ENCODE results near the gene CYP24A1. TPM values are rescaled to one million over a fixed set of nuclear protein-coding genes. Genes with fewer than 3 reads are reported as not detected.

The CYP24A1 gene
- total RNA-seq, 1 donor from 2014 or later, result 0.73 TPM

- Mint-ChIP-seq H3K27me3 (ENCODE audit: low read depth, unreplicated experiment) (peaks cover under 1% of the 10 kb centered on the region), H3K36me3 (ENCODE audit: low read depth, unreplicated experiment) (no peaks in the 10 kb centered on the region), H3K9me3 (ENCODE audit: unreplicated experiment) (peaks cover 2% of the 10 kb centered on the region), H3K4me3 (ENCODE audit: unreplicated experiment) (no peak overlapping the region), H3K27ac (ENCODE audit: unreplicated experiment) (no peak overlapping the region), H3K4me1 (ENCODE audit: low read depth, unreplicated experiment) (peaks cover 11% of the 10 kb centered on the region)
- H3K27ac ChIP-seq (ENCODE audit: low read depth, low read length), result no peak overlapping the region
- H3K4me1 ChIP-seq (ENCODE audit: insufficient read depth, low read length), result no peaks in the 10 kb centered on the region
- H3K27me3 ChIP-seq (ENCODE audit: insufficient read depth, low read length), result no peaks in the 10 kb centered on the region
- FAIRE-seq (no peak), DNase-seq (ENCODE audit: low read depth) (no peak)
- H3K4me3 ChIP-seq (ENCODE audit: insufficient read depth, low read depth, low read length), result no peak overlapping the region
- H3K9ac ChIP-seq (ENCODE audit: low read length), result no peak overlapping the region
- no peaks in the 10 kb centered on the region for H4K20me1 ChIP-seq (ENCODE audit: insufficient read depth, low read length)
- H3K9me3 ChIP-seq (ENCODE audit: insufficient read depth, low read depth, low read length), result no peaks in the 10 kb centered on the region
- no peaks in the 10 kb centered on the region for H3K36me3 ChIP-seq (ENCODE audit: insufficient read depth, low read length)
- peak; percentile 36 for TF ChIP-seq CTCF (IDR thresholded peaks at IDR 0.05; ENCODE audit: insufficient read depth, low read depth, low read length)
- TF ChIP-seq EZH2 (IDR thresholded peaks at IDR 0.05; ENCODE audit: insufficient read depth, low read length), result no peak
- H3K4me2 ChIP-seq (ENCODE audit: low read length), result no peak overlapping the region
- H3K79me2 ChIP-seq (ENCODE audit: insufficient read depth, low read length), result no peaks in the 10 kb centered on the region
- H2AFZ ChIP-seq (ENCODE audit: low read depth, low read length), result no peak overlapping the region
Measured at GRCh38 chr20:54197621-54198604, 24.1 kb upstream of the CYP24A1 start.

GRCh38 chr20:54195483-54196472 is 22.0 kb upstream of the CYP24A1 start:
- Histone ChIP-seq H3K79me2 (ENCODE audit: insufficient read depth, low read length) (no peaks in the 10 kb centered on the region), H3K27me3 (ENCODE audit: insufficient read depth, low read length) (no peaks in the 10 kb centered on the region), H2AFZ (ENCODE audit: low read depth, low read length) (no peak overlapping the region), H3K4me3 (ENCODE audit: insufficient read depth, low read depth, low read length) (no peak overlapping the region), H3K27ac (ENCODE audit: low read depth, low read length) (no peak overlapping the region), H3K9ac (ENCODE audit: low read length) (no peak overlapping the region), H4K20me1 (ENCODE audit: insufficient read depth, low read length) (no peaks in the 10 kb centered on the region), H3K36me3 (ENCODE audit: insufficient read depth, low read length) (no peaks in the 10 kb centered on the region), H3K4me2 (ENCODE audit: low read length) (no peak overlapping the region), H3K9me3 (ENCODE audit: insufficient read depth, low read depth, low read length) (no peaks in the 10 kb centered on the region), H3K4me1 (ENCODE audit: insufficient read depth, low read length) (no peaks in the 10 kb centered on the region)
- DNase-seq (ENCODE audit: low read depth), result no peak
- TF ChIP-seq EZH2 (IDR thresholded peaks at IDR 0.05; ENCODE audit: insufficient read depth, low read length), result no peak
- no peak for TF ChIP-seq CTCF (IDR thresholded peaks at IDR 0.05; ENCODE audit: insufficient read depth, low read depth, low read length)
- Mint-ChIP-seq H3K9me3 (ENCODE audit: unreplicated experiment) (no peaks in the 10 kb centered on the region), H3K27ac (ENCODE audit: unreplicated experiment) (no peak overlapping the region), H3K36me3 (ENCODE audit: low read depth, unreplicated experiment) (no peaks in the 10 kb centered on the region), H3K4me1 (ENCODE audit: low read depth, unreplicated experiment) (peaks cover 11% of the 10 kb centered on the region), H3K4me3 (ENCODE audit: unreplicated experiment) (no peak overlapping the region), H3K27me3 (ENCODE audit: low read depth, unreplicated experiment) (peaks cover 1% of the 10 kb centered on the region)
- FAIRE-seq, result no peak
